AG04449 (cell line): ENCODE data around the gene ITPK1.

Experiments
- CTCF ChIA-PET: fragments of 350-600 bp; formaldehyde crosslinking; extraction: SDS; loops from one replicate; lab custom pipeline; 2021; ENCODE audit warnings: antibody characterized with exemption; lab: Yijun Ruan, JAX
- POLR2A ChIA-PET: fragments of 400-600, 350-600 bp; formaldehyde crosslinking; extraction: SDS; loops from one replicate; lab custom pipeline; 2020; ENCODE audit warnings: antibody characterized with exemption, inconsistent platforms; lab: Yijun Ruan, JAX
- DNase-seq: peaks from one replicate; pipeline ENCODE4 v3.0.0-alpha.2; 2010; ENCODE audit warnings: low read depth, low spot score
- H3K4me3 ChIP-seq: 2 replicates; pipeline ENCODE4 v1.5.1; 2011; ENCODE audit warnings: low read depth, mild to moderate bottlenecking, control low read depth, low read length
- TF ChIP-seq, protein P1 (sequence below): IDR thresholded peaks from one replicate; pipeline ENCODE4 v1.5.1; 2011; ENCODE audit warnings: mild to moderate bottlenecking, moderate library complexity, low read length, control low read depth, inconsistent platforms; ENCODE audit not compliant: insufficient read depth; ENCODE audit errors: missing control alignments

The ITPK1 gene

DNA sequence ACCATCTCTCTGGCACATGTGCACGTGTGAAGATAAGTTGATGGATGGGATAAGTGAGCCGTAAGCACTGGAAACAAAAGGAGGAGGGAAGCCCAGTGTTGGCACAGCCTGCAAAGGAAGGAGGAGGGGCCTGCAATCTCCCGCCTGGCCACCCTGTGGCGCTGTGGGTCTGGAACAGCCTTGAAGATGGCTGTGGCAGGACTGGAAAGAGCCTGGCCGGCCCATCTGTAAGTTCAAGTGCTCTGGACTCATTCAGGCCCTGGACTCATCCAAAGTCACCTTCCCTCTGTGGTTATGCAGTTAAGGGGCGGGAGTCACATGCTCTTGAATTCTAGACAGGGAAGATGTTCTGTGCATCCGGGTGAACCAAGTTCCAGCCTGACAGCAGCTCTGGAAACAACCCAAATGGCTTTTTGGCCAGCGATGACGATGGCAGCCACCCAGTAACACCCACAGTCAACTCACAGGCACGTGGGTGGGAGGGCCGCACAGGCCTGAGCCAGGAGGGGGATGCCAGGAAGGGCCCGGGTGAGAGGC, 142.4 kb downstream of the ITPK1 start:
- ChIA-PET POLR2A (no interaction called here), CTCF (interaction anchor here (1.4 kb wide), 1 partner anchor 8 kb away, joined by 5 read pairs; no protein-coding TSS in a partner anchor)
- TF ChIP-seq, protein P1, sequence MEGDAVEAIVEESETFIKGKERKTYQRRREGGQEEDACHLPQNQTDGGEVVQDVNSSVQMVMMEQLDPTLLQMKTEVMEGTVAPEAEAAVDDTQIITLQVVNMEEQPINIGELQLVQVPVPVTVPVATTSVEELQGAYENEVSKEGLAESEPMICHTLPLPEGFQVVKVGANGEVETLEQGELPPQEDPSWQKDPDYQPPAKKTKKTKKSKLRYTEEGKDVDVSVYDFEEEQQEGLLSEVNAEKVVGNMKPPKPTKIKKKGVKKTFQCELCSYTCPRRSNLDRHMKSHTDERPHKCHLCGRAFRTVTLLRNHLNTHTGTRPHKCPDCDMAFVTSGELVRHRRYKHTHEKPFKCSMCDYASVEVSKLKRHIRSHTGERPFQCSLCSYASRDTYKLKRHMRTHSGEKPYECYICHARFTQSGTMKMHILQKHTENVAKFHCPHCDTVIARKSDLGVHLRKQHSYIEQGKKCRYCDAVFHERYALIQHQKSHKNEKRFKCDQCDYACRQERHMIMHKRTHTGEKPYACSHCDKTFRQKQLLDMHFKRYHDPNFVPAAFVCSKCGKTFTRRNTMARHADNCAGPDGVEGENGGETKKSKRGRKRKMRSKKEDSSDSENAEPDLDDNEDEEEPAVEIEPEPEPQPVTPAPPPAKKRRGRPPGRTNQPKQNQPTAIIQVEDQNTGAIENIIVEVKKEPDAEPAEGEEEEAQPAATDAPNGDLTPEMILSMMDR = peak; percentile 56
- no peak overlapping the region for H3K4me3 ChIP-seq
- no peak for DNase-seq

DNA sequence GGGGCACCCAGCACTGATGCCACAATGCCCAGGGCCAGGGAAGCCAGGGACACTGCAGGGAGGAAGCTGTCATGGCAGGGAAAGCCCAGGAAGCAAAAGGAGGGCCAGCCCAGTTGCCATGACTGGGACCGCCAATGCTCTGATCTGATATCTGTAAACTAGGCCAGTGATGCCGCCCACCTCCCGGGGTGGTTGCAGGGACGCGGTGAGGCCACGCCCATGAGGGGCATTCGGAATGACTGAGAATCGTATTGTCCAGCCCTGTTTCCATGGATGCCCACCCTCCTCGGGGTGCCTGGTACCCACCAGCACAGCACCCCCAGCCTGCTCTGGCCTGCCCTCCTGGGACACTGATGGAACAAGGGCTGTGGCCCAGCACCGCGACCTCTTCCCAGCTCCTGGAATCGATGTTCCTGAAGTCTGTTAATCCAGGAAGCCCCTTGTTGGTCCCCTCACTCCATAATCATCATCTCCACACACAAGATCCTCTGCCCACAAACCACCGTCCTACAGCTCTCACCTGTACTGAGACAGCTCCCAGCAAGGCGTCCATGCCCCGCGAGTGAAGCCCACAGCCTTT, 144.0 kb downstream of the ITPK1 start:
- TF ChIP-seq, protein P1 = no peak
- POLR2A ChIA-PET = no interaction called here
- no peak for DNase-seq
- CTCF ChIA-PET = interaction anchor here (0.6 kb wide), 1 partner anchor 165 kb away, joined by 3 read pairs; no protein-coding TSS in a partner anchor
- no peak overlapping the region for H3K4me3 ChIP-seq

DNA sequence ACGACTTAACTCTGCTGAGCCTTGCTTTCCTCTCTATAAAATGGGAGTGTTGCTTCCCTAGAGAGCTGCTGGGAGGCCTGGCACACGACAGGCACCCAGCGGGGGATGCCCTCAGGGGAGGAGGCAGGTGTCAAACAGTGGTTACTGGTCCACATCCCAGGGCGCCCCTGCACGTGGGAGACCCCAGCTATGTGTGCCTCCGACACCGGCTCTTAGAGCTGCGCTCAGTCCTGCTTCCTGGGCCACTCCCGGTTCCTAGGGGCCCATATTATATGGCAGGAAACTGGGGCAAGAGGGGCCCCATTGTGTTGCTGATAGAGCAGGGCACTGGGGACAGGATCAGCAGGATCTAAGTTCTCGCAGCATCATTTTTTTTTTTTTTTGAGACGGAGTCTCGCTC, 145.5 kb downstream of the ITPK1 start:
- DNase-seq = no peak
- ChIA-PET POLR2A (no interaction called here), CTCF (interaction anchor here (1.8 to 4.4 kb wide), 2 partner anchors 18 to 143 kb away, joined by 9 to 20 read pairs; no protein-coding TSS in a partner anchor)
- no peak overlapping the region for H3K4me3 ChIP-seq
- TF ChIP-seq, protein P1 = no peak

DNA sequence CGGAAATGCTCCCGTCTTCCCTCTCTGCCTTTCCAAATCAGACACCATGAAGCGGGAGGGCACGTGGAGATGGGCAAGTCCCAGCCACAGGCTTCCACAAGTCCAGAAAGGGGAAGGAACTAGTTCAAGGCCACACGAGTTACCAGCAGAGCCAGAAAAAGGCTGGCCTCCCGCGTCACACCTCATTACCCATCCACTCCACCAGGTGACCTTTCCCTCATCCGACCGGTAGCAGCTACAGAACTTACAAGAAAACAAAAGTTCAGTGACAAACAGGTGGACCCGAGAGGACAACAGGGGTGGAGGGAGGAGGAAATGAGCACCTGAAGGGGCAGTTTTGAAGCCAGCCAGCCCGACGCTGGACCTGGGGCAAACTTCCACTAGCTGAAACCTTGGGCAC, 145.9 kb downstream of the ITPK1 start:
- POLR2A ChIA-PET = no interaction called here
- DNase-seq = no peak
- no peak overlapping the region for H3K4me3 ChIP-seq
- TF ChIP-seq, protein P1 = no peak
- CTCF ChIA-PET = interaction anchor here (1.4 to 4.4 kb wide), 3 partner anchors 17 to 147 kb away, joined by 5 to 20 read pairs (median 9); no protein-coding TSS in a partner anchor

DNA sequence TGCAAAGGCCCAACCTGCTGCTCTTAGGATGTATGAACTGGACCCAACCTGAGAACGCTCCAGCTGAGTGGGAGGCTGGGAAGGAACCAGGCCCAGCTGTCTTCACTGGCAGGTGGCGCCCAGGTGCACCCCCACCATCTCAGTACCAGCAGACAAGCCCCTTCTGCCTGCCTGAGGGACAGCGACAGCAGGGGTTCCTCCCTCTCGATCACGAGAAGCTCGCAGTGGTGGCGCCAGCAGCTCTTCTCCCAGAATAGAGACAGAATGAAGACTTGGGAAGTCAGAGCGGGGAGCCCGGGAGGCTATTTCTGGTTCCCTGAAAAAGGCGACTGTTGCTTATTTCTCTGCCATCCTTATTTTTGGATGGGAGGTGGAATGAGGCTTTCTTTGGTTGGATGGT, 146.3 kb downstream of the ITPK1 start:
- CTCF ChIA-PET = interaction anchor here (1.0 to 4.4 kb wide), 4 partner anchors 17 to 191 kb away, joined by 3 to 20 read pairs (median 7); no protein-coding TSS in a partner anchor
- DNase-seq = no peak
- no peak overlapping the region for H3K4me3 ChIP-seq
- POLR2A ChIA-PET = no interaction called here
- TF ChIP-seq, protein P1 = no peak

DNA sequence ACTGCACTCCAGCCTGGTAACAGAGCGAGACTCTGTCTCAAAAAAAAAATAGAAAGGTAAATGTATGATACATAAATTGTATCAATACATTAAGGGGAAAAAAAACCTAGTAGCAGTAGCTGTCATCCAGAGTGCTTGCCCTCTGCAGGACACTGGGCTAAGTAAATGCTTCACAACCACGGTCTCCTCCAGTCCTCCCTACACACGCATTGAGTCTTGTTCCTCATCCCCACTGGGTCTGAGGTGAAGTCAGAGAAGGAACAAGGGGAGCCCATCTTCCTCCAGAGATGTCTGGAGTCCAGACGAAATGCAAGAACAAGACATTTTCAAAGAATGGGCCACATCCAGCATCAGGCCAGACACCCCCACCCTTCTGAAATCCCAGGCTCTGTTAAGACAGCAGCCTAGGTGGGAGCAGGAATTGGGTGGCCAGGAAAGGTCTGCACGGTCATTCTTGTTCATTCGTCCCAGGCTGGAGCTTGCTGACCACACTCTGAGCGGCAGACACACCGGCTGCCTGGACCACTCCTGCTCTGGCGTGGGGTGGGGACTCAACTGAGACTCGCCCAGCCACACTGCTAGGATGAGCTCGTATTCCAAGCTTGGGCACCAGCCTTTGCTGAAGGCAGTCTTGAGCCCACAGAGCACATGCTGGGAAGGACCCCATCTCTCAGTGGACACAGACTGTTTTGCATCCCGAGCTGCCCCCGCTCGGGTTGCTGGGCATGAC, 147.3 kb downstream of the ITPK1 start:
- no peak overlapping the region for H3K4me3 ChIP-seq
- TF ChIP-seq, protein P1 = no peak
- CTCF ChIA-PET = interaction anchor here (1.0 to 4.4 kb wide), 5 partner anchors 16 to 192 kb away, joined by 3 to 20 read pairs (median 5); no protein-coding TSS in a partner anchor
- POLR2A ChIA-PET = no interaction called here
- no peak for DNase-seq
